ENCODE data around the gene ZSCAN16.
A peak's percentile ranks its signal among the peaks of the same experiment; 100 is the strongest.
"Not testable (repeated sequence)": the region's sequence is repeated elsewhere in the genome, so short reads cannot be mapped to it uniquely, and the experiment has no call there.

The ZSCAN16 gene
- total RNA-seq: 5.9 to 9.5 (median 8.6) reads per million in 3 donors

- DNase-seq: peak; percentile 53 to 61 (median 56)
- H3K36me3 ChIP-seq (ENCODE audit: control insufficient read depth, insufficient read depth, low read length): peaks cover 21% of the 10 kb centered on the region
- H3K27ac ChIP-seq (ENCODE audit: insufficient read depth, low read length, poor library complexity, severe bottlenecking): peak within 1 kb of the TSS; percentile 88
- no peaks in the 10 kb centered on the region for H3K27me3 ChIP-seq (replicated peaks; ENCODE audit: control insufficient read depth, insufficient read depth, low read length, poor library complexity, severe bottlenecking)
- H3K9me3 ChIP-seq (ENCODE audit: control insufficient read depth, low read length): no peaks in the 10 kb centered on the region
- peaks cover 15% of the 10 kb centered on the region for H3K4me1 ChIP-seq (ENCODE audit: control insufficient read depth, insufficient read depth, low read length, poor library complexity, severe bottlenecking)
- H3K4me3 ChIP-seq (ENCODE audit: insufficient read depth, low read depth, low read length, poor library complexity, severe bottlenecking): peak within 1 kb of the TSS; percentile 70
Observed at GRCh38 chr6:28124350-28124970, at the start of gene ZSCAN16. Gene ZSCAN16, plus strand, starts transcription at chr6:28124609. Its CDS starts 835 bp downstream, at chr6:28125444.

- H3K4me1 ChIP-seq (ENCODE audit: control insufficient read depth, insufficient read depth, low read length, poor library complexity, severe bottlenecking): peaks cover 6% of the 10 kb centered on the region
- no peak overlapping the region for H3K4me3 ChIP-seq (ENCODE audit: insufficient read depth, low read depth, low read length, poor library complexity, severe bottlenecking)
- no peaks in the 10 kb centered on the region for H3K27me3 ChIP-seq (replicated peaks; ENCODE audit: control insufficient read depth, insufficient read depth, low read length, poor library complexity, severe bottlenecking)
- no peaks in the 10 kb centered on the region for H3K36me3 ChIP-seq (ENCODE audit: control insufficient read depth, insufficient read depth, low read length)
- no peak overlapping the region for H3K27ac ChIP-seq (ENCODE audit: insufficient read depth, low read length, poor library complexity, severe bottlenecking)
- H3K9me3 ChIP-seq (ENCODE audit: control insufficient read depth, low read length): no peaks in the 10 kb centered on the region
- no peak for DNase-seq
Observed at GRCh38 chr6:28078050-28078449, 46.4 kb upstream of the ZSCAN16 start.

- H3K4me1 ChIP-seq (ENCODE audit: control insufficient read depth, insufficient read depth, low read length, poor library complexity, severe bottlenecking): peaks cover 6% of the 10 kb centered on the region
- no peak overlapping the region for H3K4me3 ChIP-seq (ENCODE audit: insufficient read depth, low read depth, low read length, poor library complexity, severe bottlenecking)
- DNase-seq: no peak
- H3K27me3 ChIP-seq (replicated peaks; ENCODE audit: control insufficient read depth, insufficient read depth, low read length, poor library complexity, severe bottlenecking): no peaks in the 10 kb centered on the region
- no peaks in the 10 kb centered on the region for H3K36me3 ChIP-seq (ENCODE audit: control insufficient read depth, insufficient read depth, low read length)
- H3K27ac ChIP-seq (ENCODE audit: insufficient read depth, low read length, poor library complexity, severe bottlenecking): no peak overlapping the region
- H3K9me3 ChIP-seq (ENCODE audit: control insufficient read depth, low read length): no peaks in the 10 kb centered on the region
Observed at GRCh38 chr6:28078836-28079235, 45.6 kb upstream of the ZSCAN16 start.

- not testable (repeated sequence) for H3K36me3 ChIP-seq (ENCODE audit: control insufficient read depth, insufficient read depth, low read length); H3K9me3 ChIP-seq (ENCODE audit: control insufficient read depth, low read length); DNase-seq; H3K4me1 ChIP-seq (ENCODE audit: control insufficient read depth, insufficient read depth, low read length, poor library complexity, severe bottlenecking); H3K27me3 ChIP-seq (replicated peaks; ENCODE audit: control insufficient read depth, insufficient read depth, low read length, poor library complexity, severe bottlenecking)
- Histone ChIP-seq H3K27ac (ENCODE audit: insufficient read depth, low read length, poor library complexity, severe bottlenecking) (peak within 1 kb of the TSS; percentile 91), H3K4me3 (ENCODE audit: insufficient read depth, low read depth, low read length, poor library complexity, severe bottlenecking) (peak within 1 kb of the TSS; percentile 80)
Observed at GRCh38 chr6:28080381-28080630, 44.1 kb upstream of the ZSCAN16 start, which contains the start of gene ZNF165. Gene ZNF165, plus strand, starts transcription at chr6:28080568. Its CDS starts 4,913 bp downstream, at chr6:28085481.

GRCh38 chr6:28080631-28081485 is 43.6 kb upstream of the ZSCAN16 start:
- Histone ChIP-seq H3K36me3 (ENCODE audit: control insufficient read depth, insufficient read depth, low read length) (no peaks in the 10 kb centered on the region), H3K27me3 (replicated peaks; ENCODE audit: control insufficient read depth, insufficient read depth, low read length, poor library complexity, severe bottlenecking) (no peaks in the 10 kb centered on the region), H3K4me3 (ENCODE audit: insufficient read depth, low read depth, low read length, poor library complexity, severe bottlenecking) (peak overlapping the region; percentile 80), H3K27ac (ENCODE audit: insufficient read depth, low read length, poor library complexity, severe bottlenecking) (peak overlapping the region; percentile 91), H3K9me3 (ENCODE audit: control insufficient read depth, low read length) (no peaks in the 10 kb centered on the region), H3K4me1 (ENCODE audit: control insufficient read depth, insufficient read depth, low read length, poor library complexity, severe bottlenecking) (peaks cover 6% of the 10 kb centered on the region)
- peak; percentile 83 to 87 (median 85) for DNase-seq

GRCh38 chr6:28081486-28081751 is 43.0 kb upstream of the ZSCAN16 start:
- Histone ChIP-seq H3K9me3 (ENCODE audit: control insufficient read depth, low read length) (no peaks in the 10 kb centered on the region), H3K27ac (ENCODE audit: insufficient read depth, low read length, poor library complexity, severe bottlenecking) (peak overlapping the region; percentile 91), H3K36me3 (ENCODE audit: control insufficient read depth, insufficient read depth, low read length) (no peaks in the 10 kb centered on the region), H3K4me1 (ENCODE audit: control insufficient read depth, insufficient read depth, low read length, poor library complexity, severe bottlenecking) (peaks cover 6% of the 10 kb centered on the region), H3K27me3 (replicated peaks; ENCODE audit: control insufficient read depth, insufficient read depth, low read length, poor library complexity, severe bottlenecking) (no peaks in the 10 kb centered on the region), H3K4me3 (ENCODE audit: insufficient read depth, low read depth, low read length, poor library complexity, severe bottlenecking) (peak overlapping the region; percentile 80)
- DNase-seq: peak; percentile 23 to 46 (median 36)

GRCh38 chr6:28082939-28083338 is 41.5 kb upstream of the ZSCAN16 start:
- Histone ChIP-seq H3K27ac (ENCODE audit: insufficient read depth, low read length, poor library complexity, severe bottlenecking) (no peak overlapping the region), H3K4me3 (ENCODE audit: insufficient read depth, low read depth, low read length, poor library complexity, severe bottlenecking) (no peak overlapping the region), H3K27me3 (replicated peaks; ENCODE audit: control insufficient read depth, insufficient read depth, low read length, poor library complexity, severe bottlenecking) (no peaks in the 10 kb centered on the region), H3K9me3 (ENCODE audit: control insufficient read depth, low read length) (no peaks in the 10 kb centered on the region), H3K4me1 (ENCODE audit: control insufficient read depth, insufficient read depth, low read length, poor library complexity, severe bottlenecking) (peaks cover 6% of the 10 kb centered on the region), H3K36me3 (ENCODE audit: control insufficient read depth, insufficient read depth, low read length) (no peaks in the 10 kb centered on the region)
- DNase-seq: no peak

- no peak for DNase-seq
- Histone ChIP-seq H3K27me3 (replicated peaks; ENCODE audit: control insufficient read depth, insufficient read depth, low read length, poor library complexity, severe bottlenecking) (no peaks in the 10 kb centered on the region), H3K36me3 (ENCODE audit: control insufficient read depth, insufficient read depth, low read length) (peaks cover 10% of the 10 kb centered on the region), H3K9me3 (ENCODE audit: control insufficient read depth, low read length) (peaks cover 5% of the 10 kb centered on the region), H3K4me1 (ENCODE audit: control insufficient read depth, insufficient read depth, low read length, poor library complexity, severe bottlenecking) (no peaks in the 10 kb centered on the region), H3K27ac (ENCODE audit: insufficient read depth, low read length, poor library complexity, severe bottlenecking) (no peak overlapping the region), H3K4me3 (ENCODE audit: insufficient read depth, low read depth, low read length, poor library complexity, severe bottlenecking) (no peak overlapping the region)
Observed at GRCh38 chr6:28089054-28089453, 35.4 kb upstream of the ZSCAN16 start.

GRCh38 chr6:28090917-28091586 is 33.4 kb upstream of the ZSCAN16 start:
- H3K9me3 ChIP-seq (ENCODE audit: control insufficient read depth, low read length): peaks cover 5% of the 10 kb centered on the region
- H3K27ac ChIP-seq (ENCODE audit: insufficient read depth, low read length, poor library complexity, severe bottlenecking): no peak overlapping the region
- no peaks in the 10 kb centered on the region for H3K27me3 ChIP-seq (replicated peaks; ENCODE audit: control insufficient read depth, insufficient read depth, low read length, poor library complexity, severe bottlenecking)
- H3K4me1 ChIP-seq (ENCODE audit: control insufficient read depth, insufficient read depth, low read length, poor library complexity, severe bottlenecking): no peaks in the 10 kb centered on the region
- peaks cover 10% of the 10 kb centered on the region for H3K36me3 ChIP-seq (ENCODE audit: control insufficient read depth, insufficient read depth, low read length)
- no peak for DNase-seq
- no peak overlapping the region for H3K4me3 ChIP-seq (ENCODE audit: insufficient read depth, low read depth, low read length, poor library complexity, severe bottlenecking)

GRCh38 chr6:28102222-28102621 is 22.2 kb upstream of the ZSCAN16 start:
- not testable (repeated sequence) for H3K4me1 ChIP-seq (ENCODE audit: control insufficient read depth, insufficient read depth, low read length, poor library complexity, severe bottlenecking); H3K4me3 ChIP-seq (ENCODE audit: insufficient read depth, low read depth, low read length, poor library complexity, severe bottlenecking); H3K27me3 ChIP-seq (replicated peaks; ENCODE audit: control insufficient read depth, insufficient read depth, low read length, poor library complexity, severe bottlenecking); DNase-seq; H3K36me3 ChIP-seq (ENCODE audit: control insufficient read depth, insufficient read depth, low read length); H3K27ac ChIP-seq (ENCODE audit: insufficient read depth, low read length, poor library complexity, severe bottlenecking); H3K9me3 ChIP-seq (ENCODE audit: control insufficient read depth, low read length)
